AG09319 (cell line): Measurements from ENCODE around the gene CFAP43.
"Not testable (repeated sequence)": the region's sequence is repeated elsewhere in the genome, so short reads cannot be mapped to it uniquely, and the experiment has no call there.

Source experiments
- DNase-seq: peaks from one replicate; pipeline ENCODE4 v3.0.0-alpha.2; 2010; ENCODE audit warnings: low read depth; ENCODE audit errors: extremely low read depth
- CTCF ChIP-seq: IDR thresholded peaks from 2 replicates; pipeline ENCODE4 v1.5.1; 2011; ENCODE audit warnings: low read depth, mild to moderate bottlenecking, inconsistent platforms, low read length, moderate library complexity

CFAP43 gene

GRCh38 chr10:104201636-104202035 is 30.5 kb downstream of the CFAP43 start:
- DNase-seq = no peak
- TF ChIP-seq CTCF = no peak

- no peak for DNase-seq
Observed at GRCh38 chr10:104199567-104199966, 32.6 kb downstream of the CFAP43 start.

GRCh38 chr10:104197364-104197763 is 34.8 kb downstream of the CFAP43 start:
- TF ChIP-seq CTCF = no peak
- no peak for DNase-seq

More at GRCh38 chr10:104199567-104199966, 32.6 kb downstream of the CFAP43 start:
- no peak for TF ChIP-seq CTCF

- no peak for TF ChIP-seq CTCF
- no peak for DNase-seq
Observed at GRCh38 chr10:104195706-104196105, 36.5 kb downstream of the CFAP43 start.

GRCh38 chr10:104193787-104194186 is 38.4 kb downstream of the CFAP43 start:
- no peak for DNase-seq
- TF ChIP-seq CTCF = no peak

GRCh38 chr10:104190695-104191094 is 41.5 kb downstream of the CFAP43 start:
- no peak for DNase-seq
- no peak for TF ChIP-seq CTCF

GRCh38 chr10:104183682-104184081 is 48.5 kb downstream of the CFAP43 start:
- no peak for TF ChIP-seq CTCF
- no peak for DNase-seq

GRCh38 chr10:104174136-104174535 is 58.0 kb downstream of the CFAP43 start:
- DNase-seq = not testable (repeated sequence)
